Right atrium auricular region (tissue), 2 donors: ENCODE results near the gene CYP2W1. TPM values are rescaled to one million over a fixed set of nuclear protein-coding genes. Genes with fewer than 3 reads are reported as not detected.

Experiments used
- DNase-seq: peaks from one replicate; pipeline ENCODE4 v3.0.0-alpha.2; 2019; ENCODE audit warnings: low spot score
- H3K27ac ChIP-seq, 2 donors: fragments of 200-600 bp; sonication (generic); 1 replicate in 1 of 2; 2 replicates in 1 of 2; pipeline ENCODE4 v1.5.1; 2016 to 2019
- H3K27me3 ChIP-seq, 2 donors: fragments of 200-600 bp; sonication (generic); one replicate each; pipeline versions ENCODE4 v1.5.1 to v1.6.0; 2017 to 2019
- H3K36me3 ChIP-seq: fragments of 200-600 bp; sonication (generic); one replicate; pipeline ENCODE4 v1.5.1; 2016
- H3K4me1 ChIP-seq, 2 donors: fragments of 200-600 bp; sonication (generic); one replicate each; pipeline versions ENCODE4 v1.5.1 to v1.6.0; 2017 to 2019
- H3K4me3 ChIP-seq, 2 donors: fragments of 200-600 bp; sonication (generic); 1 replicate in 1 of 2; 2 replicates in 1 of 2; pipeline ENCODE4 v1.5.1; 2017 to 2019; ENCODE audit warnings: mild to moderate bottlenecking in 1 of 2, moderate library complexity in 1 of 2
- H3K9me3 ChIP-seq, 2 donors: fragments of 200-600 bp; sonication (generic); one replicate each; pipeline ENCODE4 v1.5.1; 2019
- total RNA-seq, 2 donors: library from RNA; depleted of rRNA; stranded (reverse); fragments of >200 nt; gene quantifications; one replicate each; pipeline ENCODE4 v1.1.0, GENCODE V29; 2016
- TF ChIP-seq, protein P1 (sequence below), 2 donors: fragments of 200-600 bp; sonication (generic); IDR thresholded peaks; one replicate each; pipeline ENCODE4 v1.5.1; 2019; ENCODE audit warnings: antibody characterized with exemption in 2 of 2

The CYP2W1 gene
- total RNA-seq, 2 donors from 2014 or later, result not detected

DNA sequence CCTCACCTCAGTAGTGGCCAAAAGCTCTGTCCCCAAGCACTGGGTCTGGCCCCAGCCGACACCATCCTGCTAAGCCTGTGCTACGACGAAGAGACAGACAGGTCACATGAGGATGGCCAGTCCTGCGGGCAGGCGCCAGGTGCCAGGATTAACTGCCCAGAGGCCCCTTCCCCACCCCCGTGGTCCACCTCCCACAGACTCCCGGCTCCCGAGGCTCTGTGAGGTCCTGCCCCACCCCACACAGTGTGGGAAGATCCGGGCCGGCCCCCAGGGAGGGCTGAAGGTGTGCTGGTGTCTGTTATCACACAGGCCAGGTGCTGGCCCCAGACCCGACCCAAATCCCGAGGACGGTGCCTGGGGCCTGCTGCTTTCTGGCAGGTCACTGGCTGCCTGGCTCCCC is 27.2 kb downstream of the CYP2W1 start:
- Histone ChIP-seq H3K36me3 (peaks cover 22% of the 10 kb centered on the region), H3K27ac (no peak overlapping the region), H3K27me3 (no peaks in the 10 kb centered on the region), H3K4me1 (peaks cover 0 to under 1% of the 10 kb centered on the region in 2 donors), H3K9me3 (no peaks in the 10 kb centered on the region), H3K4me3 (no peak overlapping the region)
- TF ChIP-seq, protein P1, sequence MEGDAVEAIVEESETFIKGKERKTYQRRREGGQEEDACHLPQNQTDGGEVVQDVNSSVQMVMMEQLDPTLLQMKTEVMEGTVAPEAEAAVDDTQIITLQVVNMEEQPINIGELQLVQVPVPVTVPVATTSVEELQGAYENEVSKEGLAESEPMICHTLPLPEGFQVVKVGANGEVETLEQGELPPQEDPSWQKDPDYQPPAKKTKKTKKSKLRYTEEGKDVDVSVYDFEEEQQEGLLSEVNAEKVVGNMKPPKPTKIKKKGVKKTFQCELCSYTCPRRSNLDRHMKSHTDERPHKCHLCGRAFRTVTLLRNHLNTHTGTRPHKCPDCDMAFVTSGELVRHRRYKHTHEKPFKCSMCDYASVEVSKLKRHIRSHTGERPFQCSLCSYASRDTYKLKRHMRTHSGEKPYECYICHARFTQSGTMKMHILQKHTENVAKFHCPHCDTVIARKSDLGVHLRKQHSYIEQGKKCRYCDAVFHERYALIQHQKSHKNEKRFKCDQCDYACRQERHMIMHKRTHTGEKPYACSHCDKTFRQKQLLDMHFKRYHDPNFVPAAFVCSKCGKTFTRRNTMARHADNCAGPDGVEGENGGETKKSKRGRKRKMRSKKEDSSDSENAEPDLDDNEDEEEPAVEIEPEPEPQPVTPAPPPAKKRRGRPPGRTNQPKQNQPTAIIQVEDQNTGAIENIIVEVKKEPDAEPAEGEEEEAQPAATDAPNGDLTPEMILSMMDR (IDR thresholded peaks at IDR 0.05), result no peak
- DNase-seq, result no peak

- Histone ChIP-seq H3K4me3 (no peak overlapping the region), H3K4me1 (peaks cover 0 to 9% of the 10 kb centered on the region in 2 donors), H3K36me3 (peaks cover 22% of the 10 kb centered on the region), H3K27ac (no peak overlapping the region), H3K27me3 (no peaks in the 10 kb centered on the region), H3K9me3 (no peaks in the 10 kb centered on the region)
- DNase-seq, result no peak
- TF ChIP-seq, protein P1 (IDR thresholded peaks at IDR 0.05), result no peak
These were observed 28.5 kb downstream of the CYP2W1 start for GRCh38 chr7:1011297-1012003.

- Histone ChIP-seq H3K9me3 (no peaks in the 10 kb centered on the region), H3K36me3 (peaks cover 22% of the 10 kb centered on the region), H3K4me3 (no peak overlapping the region), H3K27me3 (no peaks in the 10 kb centered on the region), H3K27ac (no peak overlapping the region), H3K4me1 (peaks cover 0 to 9% of the 10 kb centered on the region in 2 donors)
- no peak for DNase-seq
- TF ChIP-seq, protein P1 (IDR thresholded peaks at IDR 0.05), result no peak
These were observed 29.2 kb downstream of the CYP2W1 start for GRCh38 chr7:1012004-1012715.

DNA sequence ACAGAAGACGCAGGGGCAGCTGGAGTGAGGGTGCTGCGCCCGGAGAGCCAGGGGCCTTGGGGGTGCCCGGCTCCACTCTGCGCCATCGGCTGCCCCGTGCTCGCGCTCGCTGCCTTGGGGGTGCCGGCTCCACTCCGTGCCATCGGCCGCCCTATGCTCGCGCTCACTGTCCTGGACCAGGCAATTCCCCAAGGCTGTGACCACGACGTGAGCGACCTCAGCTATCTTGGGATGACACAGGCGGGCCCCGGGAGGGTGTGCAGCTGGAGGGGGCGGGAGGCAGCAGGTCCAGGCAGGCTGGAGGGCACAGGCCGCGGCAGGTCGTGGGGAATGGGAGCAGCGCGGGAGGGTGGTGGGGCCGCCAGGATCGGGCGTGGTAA is 29.7 kb downstream of the CYP2W1 start:
- Histone ChIP-seq H3K4me3 (no peak overlapping the region), H3K36me3 (peaks cover 17% of the 10 kb centered on the region), H3K9me3 (no peaks in the 10 kb centered on the region), H3K27ac (no peak overlapping the region), H3K4me1 (peaks cover 0 to 9% of the 10 kb centered on the region in 2 donors), H3K27me3 (no peaks in the 10 kb centered on the region)
- TF ChIP-seq, protein P1 (IDR thresholded peaks at IDR 0.05), result no peak
- DNase-seq, result no peak

DNA sequence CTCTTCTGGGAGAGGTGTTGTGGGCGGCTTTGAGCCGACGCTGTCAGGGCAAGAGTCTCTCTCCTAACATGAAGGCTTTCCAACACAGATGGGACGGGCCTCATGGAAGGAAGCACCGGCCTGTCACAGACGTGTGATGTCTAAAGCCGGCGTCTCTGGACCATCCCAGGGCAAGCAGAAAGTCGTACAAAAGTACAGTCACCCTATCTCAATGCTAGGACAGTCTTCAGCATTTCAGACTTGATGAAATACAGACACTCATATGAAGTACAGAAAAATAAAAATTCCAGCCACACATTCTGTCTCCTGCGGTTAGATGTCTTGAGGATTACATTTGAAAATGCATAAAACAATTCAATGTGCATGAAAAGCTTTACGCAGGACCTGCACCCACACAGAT is 30.6 kb downstream of the CYP2W1 start:
- TF ChIP-seq, protein P1 (IDR thresholded peaks at IDR 0.05), result no peak
- no peak for DNase-seq
- Histone ChIP-seq H3K9me3 (no peaks in the 10 kb centered on the region), H3K27me3 (no peaks in the 10 kb centered on the region), H3K36me3 (peaks cover 11% of the 10 kb centered on the region), H3K27ac (no peak overlapping the region), H3K4me1 (peaks cover 0 to 9% of the 10 kb centered on the region in 2 donors), H3K4me3 (no peak overlapping the region)
